ENCODE results near the gene IGSF10.

Gene IGSF10

GRCh38 chr3:151412989-151413388, 47.9 kb downstream of the IGSF10 start:
- no peak for DNase-seq
